Activated B cell treated with CpG ODN at 0.5 μM for 24 hours (primary cell): Measurements from ENCODE around the gene IL6ST. TPM values are rescaled to one million over a fixed set of nuclear protein-coding genes. Genes with fewer than 3 reads are reported as not detected.

Experiments used
- ATAC-seq: fragments of 200-7000 bp; cut with Tn5 transposase; one replicate; pipeline ENCODE4 v1.10.0; 2021; ENCODE audit warnings: low read depth, mild to moderate bottlenecking, moderate library complexity
- CTCF ChIA-PET: fragments of 350-600 bp; sonication (Branson Sonifier 250); formaldehyde crosslinking; loops from one replicate; lab custom pipeline; 2021; ENCODE audit warnings: antibody characterized with exemption; lab: Charles Lee
- POLR2A ChIA-PET: fragments of 350-600 bp; sonication (Branson Sonifier 250); formaldehyde crosslinking; loops from one replicate; lab custom pipeline; 2021; ENCODE audit warnings: antibody characterized with exemption; lab: Charles Lee
- DNase-seq: peaks from one replicate; pipeline ENCODE4 v3.0.0; 2022
- H3K27ac Mint-ChIP-seq: one replicate; pipeline ENCODE4 v1.8.0; 2020; ENCODE audit warnings: mixed read lengths
- H3K27me3 Mint-ChIP-seq: one replicate; pipeline ENCODE4 v1.8.0; 2021; ENCODE audit warnings: mixed read lengths
- H3K36me3 Mint-ChIP-seq: one replicate; pipeline ENCODE4 v1.8.0; 2021; ENCODE audit warnings: low read depth, mixed read lengths
- H3K4me1 Mint-ChIP-seq: one replicate; pipeline ENCODE4 v1.8.0; 2021; ENCODE audit warnings: mixed read lengths
- H3K4me3 Mint-ChIP-seq: one replicate; pipeline ENCODE4 v1.8.0; 2020; ENCODE audit warnings: mild to moderate bottlenecking, mixed read lengths
- H3K9me3 Mint-ChIP-seq: one replicate; pipeline ENCODE4 v1.8.0; 2020; ENCODE audit warnings: mixed read lengths
- CTCF ChIP-seq: fragments of 200-600 bp; IDR thresholded peaks from one replicate; pipeline ENCODE4 v1.8.0; 2022; ENCODE audit warnings: antibody characterized with exemption, mild to moderate bottlenecking
- intact Hi-C: fragments of 100-400 bp; cut with micrococcal nuclease; formaldehyde crosslinking; loops from one replicate; pipeline ENCODE4 v1.15.1; 2024
- total RNA-seq: library from RNA; stranded (reverse); gene quantifications from 2 replicates; pipeline ENCODE4 v1.2.3, GENCODE V29; 2022

Gene IL6ST
- total RNA-seq, 1 donor from 2014 or later, result 48.3 TPM

- ChIA-PET POLR2A (no interaction called here), CTCF (no interaction called here)
- no peaks in the 10 kb centered on the region for H3K36me3 Mint-ChIP-seq
- TF ChIP-seq CTCF, result no peak
- H3K4me3 Mint-ChIP-seq, result no peak overlapping the region
- no peaks in the 10 kb centered on the region for H3K27me3 Mint-ChIP-seq
- intact Hi-C loops, result no loop called here
- peaks cover 5% of the 10 kb centered on the region for H3K4me1 Mint-ChIP-seq
- H3K9me3 Mint-ChIP-seq, result no peaks in the 10 kb centered on the region
- ATAC-seq (no peak), DNase-seq (no peak)
- H3K27ac Mint-ChIP-seq, result no peak overlapping the region
Measured at GRCh38 chr5:55917402-55918086, 77.2 kb downstream of the IL6ST start.

GRCh38 chr5:55916986-55917385 is 77.8 kb downstream of the IL6ST start:
- CTCF ChIA-PET, result no interaction called here
- H3K27ac Mint-ChIP-seq, result no peak overlapping the region
- no peak for TF ChIP-seq CTCF
- no peaks in the 10 kb centered on the region for H3K9me3 Mint-ChIP-seq
- POLR2A ChIA-PET, result no interaction called here
- H3K36me3 Mint-ChIP-seq, result no peaks in the 10 kb centered on the region
- DNase-seq, result no peak
- H3K27me3 Mint-ChIP-seq, result no peaks in the 10 kb centered on the region
- H3K4me1 Mint-ChIP-seq, result peaks cover 5% of the 10 kb centered on the region
- no peak overlapping the region for H3K4me3 Mint-ChIP-seq
- ATAC-seq, result no peak
- intact Hi-C loops, result no loop called here

- no peak for TF ChIP-seq CTCF
- intact Hi-C loops, result no loop called here
- ChIA-PET POLR2A (no interaction called here), CTCF (no interaction called here)
- no peaks in the 10 kb centered on the region for H3K27me3 Mint-ChIP-seq
- peaks cover 5% of the 10 kb centered on the region for H3K4me1 Mint-ChIP-seq
- H3K4me3 Mint-ChIP-seq, result no peak overlapping the region
- no peaks in the 10 kb centered on the region for H3K9me3 Mint-ChIP-seq
- no peaks in the 10 kb centered on the region for H3K36me3 Mint-ChIP-seq
- no peak overlapping the region for H3K27ac Mint-ChIP-seq
- ATAC-seq, result no peak
- DNase-seq, result no peak
Measured at GRCh38 chr5:55915783-55916182, 79.0 kb downstream of the IL6ST start.

- DNase-seq (no peak), ATAC-seq (no peak)
- no peak overlapping the region for H3K4me3 Mint-ChIP-seq
- intact Hi-C loops, result no loop called here
- H3K9me3 Mint-ChIP-seq, result no peaks in the 10 kb centered on the region
- no peak overlapping the region for H3K27ac Mint-ChIP-seq
- peaks cover 5% of the 10 kb centered on the region for H3K4me1 Mint-ChIP-seq
- TF ChIP-seq CTCF, result no peak
- ChIA-PET POLR2A (no interaction called here), CTCF (interaction anchor here (0.6 kb wide), 1 partner anchor 145 kb away, joined by 3 read pairs; no protein-coding TSS in a partner anchor)
- no peaks in the 10 kb centered on the region for H3K27me3 Mint-ChIP-seq
- no peaks in the 10 kb centered on the region for H3K36me3 Mint-ChIP-seq
Measured at GRCh38 chr5:55914971-55915370, 79.8 kb downstream of the IL6ST start.

GRCh38 chr5:55913466-55914413 is 81.0 kb downstream of the IL6ST start:
- H3K4me3 Mint-ChIP-seq, result no peak overlapping the region
- TF ChIP-seq CTCF, result no peak
- intact Hi-C loops, result no loop called here
- H3K27me3 Mint-ChIP-seq, result no peaks in the 10 kb centered on the region
- ChIA-PET POLR2A (no interaction called here), CTCF (interaction anchor here (0.6 kb wide), 1 partner anchor 22 kb away, joined by 3 read pairs; no protein-coding TSS in a partner anchor)
- H3K27ac Mint-ChIP-seq, result no peak overlapping the region
- no peaks in the 10 kb centered on the region for H3K36me3 Mint-ChIP-seq
- DNase-seq (no peak), ATAC-seq (no peak)
- H3K9me3 Mint-ChIP-seq, result no peaks in the 10 kb centered on the region
- no peaks in the 10 kb centered on the region for H3K4me1 Mint-ChIP-seq
